ENCODE data around the gene SH3TC2. TPM values are rescaled to one million over a fixed set of nuclear protein-coding genes. Genes with fewer than 3 reads are reported as not detected.

The SH3TC2 gene
- total RNA-seq, 1 donor from 2014 or later = 70.0 TPM

Other genes starting within 250 kb of the SH3TC2 start
- 5.7 TPM for gene ADRB2, start 236.5 kb downstream of the SH3TC2 start, total RNA-seq
- 101 TPM for gene ABLIM3, start 78.4 kb upstream of the SH3TC2 start, total RNA-seq
- 8.4 TPM for gene AFAP1L1, start 208.8 kb upstream of the SH3TC2 start, total RNA-seq